Stimulated activated CD8-positive, alpha-beta memory T cell treated with anti-CD3 and anti-CD28 coated beads, Interleukin-2, amount 100 ng/mL, for 1 hour (primary cell): ENCODE data around the gene GAL3ST1.
"Not testable (repeated sequence)": the region's sequence is repeated elsewhere in the genome, so short reads cannot be mapped to it uniquely, and the experiment has no call there.

Experiments used
- DNase-seq, 2 donors: peaks; one replicate each; pipeline ENCODE4 v3.0.0-alpha.2; 2020; ENCODE audit warnings: low read depth in 2 of 2

GAL3ST1 gene

DNA sequence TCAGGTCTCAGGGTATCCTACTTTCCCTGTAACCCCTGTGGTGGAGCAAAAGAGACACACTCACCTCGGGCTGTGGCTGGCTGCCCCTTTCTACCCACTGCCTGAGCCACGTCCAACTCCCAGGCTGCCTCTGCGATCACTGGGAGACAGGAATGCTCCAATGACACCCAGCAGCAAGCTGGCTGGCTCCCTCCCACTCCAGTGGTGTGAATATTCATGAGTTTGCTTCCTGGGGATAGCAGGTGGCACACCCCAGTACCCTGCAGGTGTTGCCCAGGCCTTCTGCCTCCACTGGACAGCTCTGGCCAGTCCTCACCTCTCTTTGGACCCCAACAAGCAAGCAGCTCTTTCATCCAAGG is 9.7 kb downstream of the GAL3ST1 start:
- no peak for DNase-seq

DNA sequence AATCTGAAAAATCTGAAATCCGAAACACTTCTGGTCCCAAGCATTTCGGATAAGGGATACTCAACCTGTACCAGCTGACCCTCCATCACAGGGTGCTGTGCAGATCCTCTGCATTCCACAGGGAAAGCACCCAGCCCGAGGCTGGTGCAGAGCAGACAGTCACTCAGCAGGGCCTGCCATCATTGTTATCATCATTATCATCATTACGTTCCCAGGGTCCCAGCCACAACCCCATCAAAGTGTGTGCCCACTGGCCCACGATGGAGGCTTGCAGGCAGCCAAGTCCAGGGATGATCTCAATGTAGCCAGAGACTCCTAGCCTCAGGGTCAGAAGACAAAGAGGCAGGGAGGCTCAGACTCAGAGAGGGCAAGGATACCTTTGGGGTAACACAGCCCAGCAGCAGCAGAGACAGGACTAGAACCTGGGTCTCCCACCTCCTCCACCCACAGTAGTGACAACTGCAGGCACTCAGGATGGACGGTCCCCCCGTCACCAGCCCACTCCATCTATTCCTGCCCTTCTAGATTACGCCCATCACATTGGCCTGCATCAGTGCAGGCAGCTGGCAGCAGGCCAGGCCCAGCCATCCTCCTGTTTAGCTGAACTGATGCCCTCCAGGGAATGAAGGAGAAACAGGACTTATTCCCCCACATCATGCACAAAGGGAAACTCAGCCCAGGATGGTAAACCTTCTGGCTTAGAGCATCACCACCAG is 10.3 kb downstream of the GAL3ST1 start:
- DNase-seq = no peak

DNA sequence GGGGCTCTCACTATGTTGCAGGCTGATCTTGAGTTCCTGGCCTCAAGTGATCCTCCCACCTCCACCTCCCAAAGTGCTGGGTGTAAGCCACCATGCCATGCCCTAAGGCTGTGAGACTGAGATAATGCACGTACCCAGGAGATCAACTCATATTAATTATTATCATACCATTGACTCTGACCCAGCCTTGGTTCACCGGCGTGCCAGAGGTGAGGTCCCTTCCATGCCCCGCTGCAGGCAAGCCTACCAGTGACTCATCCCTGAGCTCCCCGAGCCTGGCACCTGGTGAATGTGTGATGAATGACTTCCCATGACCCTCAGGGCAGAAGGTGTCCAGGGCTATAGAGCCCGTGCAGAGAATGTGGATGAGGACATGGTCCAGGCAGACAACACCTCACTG is 12.1 kb downstream of the GAL3ST1 start:
- no peak for DNase-seq

DNA sequence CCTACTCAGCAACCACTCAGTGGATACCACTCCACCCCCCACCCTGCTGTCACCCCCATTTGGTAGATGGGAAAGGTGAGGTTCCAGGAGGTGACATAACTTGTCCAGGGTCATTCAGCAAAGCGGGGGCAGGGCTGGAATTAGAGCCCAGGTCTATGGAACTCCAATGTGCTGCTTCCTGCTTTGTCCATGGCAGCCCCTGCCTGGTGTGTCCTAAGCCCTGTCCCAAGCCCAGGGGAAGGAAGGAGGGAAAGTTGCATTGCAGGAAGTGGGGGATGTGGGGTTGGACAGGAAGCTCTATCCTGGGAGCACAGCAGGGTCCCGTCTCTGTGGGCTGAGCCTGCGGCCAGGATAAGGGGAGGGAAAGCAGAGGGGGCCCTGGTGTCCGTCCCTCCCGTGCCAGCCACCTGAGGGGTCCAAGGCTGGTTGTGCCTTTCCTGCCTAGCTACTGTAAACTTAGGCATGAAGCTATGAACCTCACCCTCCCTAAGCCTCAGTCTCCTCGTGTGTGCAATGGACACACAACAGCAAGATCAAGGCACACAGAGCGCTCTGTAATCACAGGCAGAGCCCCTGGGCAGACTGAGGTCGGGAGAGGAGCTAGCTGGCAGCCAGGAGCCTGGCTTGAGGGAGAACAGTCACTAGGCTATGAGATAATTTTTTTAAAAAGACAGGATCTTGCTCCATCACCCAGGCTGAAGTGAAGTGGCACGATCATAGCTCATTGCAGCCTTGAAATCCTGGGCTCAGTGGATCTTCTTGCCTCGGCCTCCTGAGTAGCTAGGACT is 12.9 kb downstream of the GAL3ST1 start:
- DNase-seq = no peak

GRCh38 chr22:30560643-30561202 is 13.7 kb downstream of the GAL3ST1 start:
- not testable (repeated sequence) for DNase-seq

- DNase-seq = no peak
Measured at GRCh38 chr22:30559889-30560288, 14.6 kb downstream of the GAL3ST1 start.

DNA sequence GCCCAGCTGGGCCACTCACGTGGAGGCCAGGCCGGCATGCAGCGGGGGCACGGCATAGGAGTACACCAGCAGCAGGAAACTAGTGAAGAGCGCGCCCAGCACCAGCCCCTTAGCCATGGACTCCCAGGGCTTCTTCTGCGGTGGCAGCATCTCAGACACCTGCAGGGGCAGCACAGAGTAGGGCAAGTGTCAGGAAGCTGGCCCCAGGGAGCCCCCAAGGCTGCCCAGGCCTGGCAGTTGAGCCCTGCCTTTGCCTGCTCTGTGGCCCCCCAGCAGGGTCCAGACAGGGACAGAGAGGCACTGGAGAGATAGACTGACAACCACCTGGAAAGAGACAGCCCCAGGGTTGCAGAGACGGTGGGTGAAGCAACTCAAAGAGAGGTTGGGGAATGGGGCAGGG is 17.2 kb downstream of the GAL3ST1 start:
- DNase-seq = no peak

- no peak for DNase-seq
Measured at GRCh38 chr22:30556388-30556787, 18.1 kb downstream of the GAL3ST1 start.

- DNase-seq = no peak
Measured at GRCh38 chr22:30555282-30556210, 18.9 kb downstream of the GAL3ST1 start.

- no peak for DNase-seq
Measured at GRCh38 chr22:30553971-30554370, 20.5 kb downstream of the GAL3ST1 start.

DNA sequence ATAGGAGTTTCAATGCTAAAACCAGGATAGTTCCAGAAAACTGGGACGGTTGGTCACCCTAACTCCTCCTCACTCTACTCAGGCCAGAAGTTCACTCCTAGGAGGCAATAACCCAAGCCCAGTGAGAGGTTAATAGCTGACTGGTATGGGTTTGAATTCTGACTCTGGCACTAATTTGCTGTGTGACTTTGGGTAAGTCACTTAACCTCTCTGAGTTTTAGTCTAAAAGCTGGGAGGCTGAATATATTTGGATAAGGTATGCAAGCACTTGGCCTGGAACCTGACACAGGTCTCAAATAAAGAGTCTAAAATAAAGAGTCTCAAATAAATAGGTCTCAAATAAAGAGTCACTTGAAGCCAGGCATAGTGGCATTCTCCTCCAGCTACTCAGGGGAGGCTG is 21.7 kb downstream of the GAL3ST1 start:
- DNase-seq = no peak

DNA sequence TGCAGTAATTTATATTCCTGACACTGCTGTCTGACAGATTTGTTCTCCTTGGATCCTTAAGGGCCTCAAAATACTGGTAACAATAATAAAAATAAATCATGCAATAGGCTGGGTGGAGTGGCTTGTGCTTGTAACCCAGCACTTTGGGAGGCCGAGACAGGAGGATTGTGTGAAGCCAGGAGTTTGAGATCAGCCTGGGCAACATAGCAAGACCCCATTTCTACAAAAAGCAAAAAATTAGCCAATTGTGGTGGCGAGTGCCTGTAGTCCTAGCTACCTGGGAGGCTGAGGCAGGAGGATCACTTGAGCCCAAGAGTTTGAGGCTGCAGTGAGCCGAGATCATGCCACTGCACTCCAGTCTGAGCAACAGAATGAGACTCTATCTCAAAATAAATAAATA is 22.7 kb downstream of the GAL3ST1 start:
- DNase-seq = not testable (repeated sequence)

DNA sequence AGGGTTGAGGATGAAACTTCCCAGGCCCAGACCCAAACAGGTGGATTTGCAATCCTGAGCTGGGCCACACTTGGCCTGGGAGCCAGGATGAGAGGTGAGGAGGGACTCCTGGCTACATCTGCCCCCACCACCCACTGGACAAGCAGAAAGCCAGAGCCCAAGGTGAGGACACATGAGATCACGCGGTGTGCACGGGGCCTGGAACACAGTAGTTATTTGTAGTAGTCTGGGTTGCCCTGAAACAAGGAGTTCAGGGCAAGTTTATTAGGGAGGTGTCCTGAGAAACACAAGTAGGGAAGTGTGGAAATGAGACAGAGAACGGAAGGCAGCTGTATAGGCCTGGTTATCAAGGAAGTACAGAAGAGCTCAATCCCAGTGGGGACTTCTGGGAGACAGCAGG is 27.3 kb downstream of the GAL3ST1 start:
- no peak for DNase-seq

DNA sequence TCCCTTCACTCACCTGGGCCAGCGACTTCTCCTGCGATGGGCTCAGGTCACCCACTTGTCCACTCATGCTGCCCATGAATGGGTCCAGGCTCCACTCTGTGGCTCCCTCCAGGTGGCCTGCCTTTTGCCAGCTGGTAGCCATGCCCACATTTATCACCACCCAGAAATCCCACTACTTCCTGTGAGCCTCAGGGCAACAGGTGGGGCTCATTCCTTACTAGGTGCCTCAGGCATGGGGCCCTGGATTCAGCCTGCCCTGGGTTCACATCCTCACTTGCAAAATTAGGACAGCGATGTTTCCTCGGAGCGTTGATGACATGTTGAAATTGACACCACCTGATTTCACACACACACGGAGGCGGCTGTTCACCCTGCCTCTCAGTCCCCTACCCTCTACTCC is 27.8 kb downstream of the GAL3ST1 start, which contains the start of gene SEC14L6:
SEC14L6 (minus strand) TSS at position 126 of the 400 bp plus-strand sequence; CDS start at position 67, 59 bp downstream.
- no peak for DNase-seq

GRCh38 chr22:30542811-30543188 is 31.7 kb downstream of the GAL3ST1 start:
- no peak for DNase-seq

DNA sequence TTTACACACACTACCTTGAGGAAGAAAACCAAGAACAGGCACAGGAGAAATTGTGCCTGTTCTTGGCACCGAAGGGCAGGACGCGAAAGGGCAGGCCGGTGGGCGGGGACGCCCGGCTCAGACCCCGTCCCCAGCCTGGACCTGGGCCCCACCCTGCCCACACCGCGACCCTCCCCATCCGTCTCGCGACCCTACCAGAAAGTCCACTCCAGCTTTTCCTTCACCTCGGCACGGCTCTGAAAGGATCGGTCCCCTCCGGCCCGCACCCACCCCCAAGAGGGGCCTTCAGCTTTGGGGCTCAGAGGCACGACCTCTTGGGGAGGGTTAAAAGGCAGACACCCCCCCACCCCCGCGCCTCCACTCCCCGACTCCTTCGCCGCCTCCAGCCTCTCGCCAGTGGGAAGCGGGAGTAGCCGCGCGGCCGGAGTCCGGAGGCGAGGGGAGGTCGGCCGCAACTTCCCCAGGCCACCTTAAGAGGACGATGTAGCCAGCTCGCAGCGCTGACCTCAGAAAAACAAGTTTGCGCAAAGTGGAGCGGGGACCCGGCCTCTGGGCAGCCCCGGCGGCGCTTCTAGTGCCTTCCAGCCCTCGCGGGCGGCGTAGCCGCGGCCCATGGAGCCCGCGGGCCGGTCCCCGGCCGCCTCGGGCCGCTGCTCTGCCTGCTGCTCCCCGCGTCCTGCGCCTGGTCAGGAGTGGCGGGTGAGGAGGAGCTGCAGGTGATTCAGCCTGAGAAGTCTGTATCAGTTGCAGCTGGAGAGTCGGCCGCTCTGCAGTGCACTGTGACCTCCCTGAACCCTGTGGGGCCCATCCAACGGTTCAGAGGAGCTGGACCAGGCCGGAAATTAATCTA is 32.3 kb downstream of the GAL3ST1 start:
- DNase-seq = no peak

DNA sequence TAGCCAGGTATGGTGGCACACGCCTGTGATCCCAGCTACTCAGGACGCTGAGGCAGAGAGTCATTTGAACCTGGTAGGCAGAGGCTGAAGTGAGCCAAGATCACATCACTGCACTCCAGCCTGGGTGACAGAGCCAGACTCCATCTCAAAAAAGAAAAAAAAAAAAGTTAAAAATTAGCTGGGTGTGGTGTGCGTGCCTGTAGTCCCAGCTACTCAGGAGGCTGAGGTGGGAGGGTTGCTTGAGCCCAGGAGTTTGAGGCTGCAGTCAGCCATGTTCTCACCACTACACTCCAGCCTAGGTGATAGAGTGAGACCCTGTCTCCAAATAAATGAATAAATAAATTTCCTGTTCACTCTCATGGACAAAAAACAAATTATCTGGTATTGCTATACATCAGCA is 33.0 kb downstream of the GAL3ST1 start:
- DNase-seq = not testable (repeated sequence)

DNA sequence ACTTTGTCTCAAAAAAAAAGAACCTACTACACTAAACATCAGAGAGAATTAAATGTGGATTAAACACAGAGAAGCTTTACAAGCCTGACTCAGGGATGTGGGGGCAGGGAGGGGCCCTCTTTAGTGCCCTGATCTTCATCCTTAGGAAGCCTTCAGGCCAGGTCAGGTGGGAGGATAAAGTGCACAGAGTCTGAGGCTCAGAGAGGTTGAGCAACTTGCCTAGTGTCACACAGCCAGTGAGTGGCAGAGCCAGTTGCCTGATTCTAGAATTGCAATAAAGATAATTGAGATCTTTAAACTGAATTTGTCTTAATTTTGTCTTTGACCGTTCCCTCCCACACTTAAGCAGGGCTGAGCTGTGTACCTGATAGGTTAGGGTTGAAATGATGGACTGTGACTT is 35.1 kb downstream of the GAL3ST1 start:
- DNase-seq = no peak

DNA sequence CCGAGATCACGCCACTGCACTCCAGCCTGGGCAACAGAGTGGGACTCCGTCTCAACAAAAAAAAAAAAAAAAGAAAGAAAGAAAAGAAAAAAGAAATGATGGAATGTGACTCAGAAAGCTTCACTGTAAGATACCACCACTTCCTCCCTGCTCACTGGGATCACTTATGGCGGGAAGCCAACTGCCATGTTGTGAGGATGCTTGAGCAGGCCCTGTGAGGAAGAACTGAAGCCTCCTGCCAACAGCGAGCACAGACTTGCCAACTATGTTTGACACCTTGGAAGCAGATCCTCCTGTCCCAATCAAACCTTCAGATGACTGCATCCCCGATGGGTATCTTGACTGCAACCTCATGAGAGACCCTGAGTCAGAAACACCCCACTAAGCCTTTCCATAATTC is 36.2 kb downstream of the GAL3ST1 start:
- DNase-seq = no peak

GRCh38 chr22:30537083-30537731 is 37.3 kb downstream of the GAL3ST1 start:
- no peak for DNase-seq
